Measurements from ENCODE around the gene NRAS. TPM values are rescaled to one million over a fixed set of nuclear protein-coding genes. Genes with fewer than 3 reads are reported as not detected.

Gene NRAS
- total RNA-seq, 2 donors from 2014 or later: 9.6 to 17.4 TPM

Other genes with a start within 250 kb of the NRAS start
- 10 to 100 TPM; 15.3 to 16.7 TPM for gene TRIM33, start 205.6 kb downstream of the NRAS start, total RNA-seq
- gene BCAS2, start 135.2 kb downstream of the NRAS start, total RNA-seq: 10 to 100 TPM; 25.8 to 34.7 TPM
- 1 to 10 TPM; 2.3 to 3.1 TPM for gene DENND2C, start 46.7 kb downstream of the NRAS start, total RNA-seq
- gene AMPD1, start 21.2 kb downstream of the NRAS start, total RNA-seq: not detected
- 100 to 1,000 TPM; 622 to 652 TPM for gene CSDE1, start 41.2 kb upstream of the NRAS start, total RNA-seq
- 10 to 100 TPM; 33.2 to 34.9 TPM for gene SIKE1, start 63.9 kb upstream of the NRAS start, total RNA-seq
- under 1 TPM in 1 of 2 donors, not detected in 1; 0.10 TPM for gene SYCP1, start 138.1 kb upstream of the NRAS start, total RNA-seq